ENCODE results near the gene CEACAM21.

The CEACAM21 gene

DNA sequence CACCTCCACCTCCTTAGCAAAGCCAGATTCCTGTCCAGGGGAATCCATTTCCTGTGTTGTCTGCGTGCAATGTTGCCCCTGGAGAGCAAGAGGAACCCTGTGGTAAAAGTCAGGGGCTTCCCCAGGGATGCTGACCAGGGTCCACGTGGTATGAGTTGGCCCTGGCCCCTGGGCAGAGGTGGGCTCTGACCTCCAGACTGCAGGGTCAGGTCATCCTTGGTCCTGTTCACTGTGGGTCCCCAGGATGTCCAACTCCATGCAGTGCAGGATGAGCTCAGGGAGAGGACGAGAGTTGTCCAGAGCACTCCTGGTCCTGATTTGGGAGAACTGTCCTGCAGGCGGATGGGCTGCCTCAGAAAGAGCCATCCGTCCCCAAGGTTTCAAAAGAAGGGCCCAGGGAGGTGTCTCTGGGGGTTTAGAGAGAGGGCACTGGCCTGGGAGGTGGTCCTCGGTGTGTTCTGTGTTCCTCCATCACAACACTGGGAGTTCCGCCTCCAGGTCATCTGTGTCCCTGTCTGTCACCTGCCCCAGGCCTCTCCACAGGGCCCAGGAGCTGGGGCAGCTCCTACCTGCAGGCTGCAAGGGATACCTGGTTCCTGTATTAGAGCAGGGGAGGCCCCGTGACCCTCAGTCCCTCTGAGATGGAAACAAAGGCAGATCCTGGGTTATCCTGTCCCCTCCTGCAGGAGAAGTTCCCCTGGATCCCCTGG is 52.2 kb downstream of the CEACAM21 start:
- no peak overlapping the region for H3K4me3 ChIP-seq (replicated peaks; ENCODE audit: low read depth, low read length)

More for the DNA sequence above, 52.2 kb downstream of the CEACAM21 start:
- no peak for DNase-seq (ENCODE audit: extremely low read depth, low read depth)
- TF ChIP-seq, protein P1, sequence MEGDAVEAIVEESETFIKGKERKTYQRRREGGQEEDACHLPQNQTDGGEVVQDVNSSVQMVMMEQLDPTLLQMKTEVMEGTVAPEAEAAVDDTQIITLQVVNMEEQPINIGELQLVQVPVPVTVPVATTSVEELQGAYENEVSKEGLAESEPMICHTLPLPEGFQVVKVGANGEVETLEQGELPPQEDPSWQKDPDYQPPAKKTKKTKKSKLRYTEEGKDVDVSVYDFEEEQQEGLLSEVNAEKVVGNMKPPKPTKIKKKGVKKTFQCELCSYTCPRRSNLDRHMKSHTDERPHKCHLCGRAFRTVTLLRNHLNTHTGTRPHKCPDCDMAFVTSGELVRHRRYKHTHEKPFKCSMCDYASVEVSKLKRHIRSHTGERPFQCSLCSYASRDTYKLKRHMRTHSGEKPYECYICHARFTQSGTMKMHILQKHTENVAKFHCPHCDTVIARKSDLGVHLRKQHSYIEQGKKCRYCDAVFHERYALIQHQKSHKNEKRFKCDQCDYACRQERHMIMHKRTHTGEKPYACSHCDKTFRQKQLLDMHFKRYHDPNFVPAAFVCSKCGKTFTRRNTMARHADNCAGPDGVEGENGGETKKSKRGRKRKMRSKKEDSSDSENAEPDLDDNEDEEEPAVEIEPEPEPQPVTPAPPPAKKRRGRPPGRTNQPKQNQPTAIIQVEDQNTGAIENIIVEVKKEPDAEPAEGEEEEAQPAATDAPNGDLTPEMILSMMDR (IDR thresholded peaks at IDR 0.05; ENCODE audit: low read depth, low read length, missing control alignments) = no peak

All from HFF-Myc (cell line).